Keratinocyte (primary cell): ENCODE results near the gene ITGA11.

Experiments
- EZH2 ChIP-seq: IDR thresholded peaks from one replicate; pipeline ENCODE4 v1.6.1; 2012; ENCODE audit warnings: inconsistent platforms, mild to moderate bottlenecking, low read length, moderate library complexity
- TF ChIP-seq, protein P1 (sequence below), 3 experiments: IDR thresholded peaks in 1 of 3; conservative IDR thresholded peaks in 1 of 3; optimal IDR thresholded peaks in 1 of 3; 2 replicates in 2 of 3; 3 replicates in 1 of 3; pipeline versions ENCODE3 to v1.5.1; 2011; ENCODE audit warnings: low read length in 3 of 3, mild to moderate bottlenecking in 3 of 3, moderate library complexity in 2 of 3, control low read depth in 1 of 3, inconsistent platforms in 1 of 3; ENCODE audit not compliant: insufficient read depth in 2 of 3; ENCODE audit errors: extremely low read depth in 1 of 3

DNA sequence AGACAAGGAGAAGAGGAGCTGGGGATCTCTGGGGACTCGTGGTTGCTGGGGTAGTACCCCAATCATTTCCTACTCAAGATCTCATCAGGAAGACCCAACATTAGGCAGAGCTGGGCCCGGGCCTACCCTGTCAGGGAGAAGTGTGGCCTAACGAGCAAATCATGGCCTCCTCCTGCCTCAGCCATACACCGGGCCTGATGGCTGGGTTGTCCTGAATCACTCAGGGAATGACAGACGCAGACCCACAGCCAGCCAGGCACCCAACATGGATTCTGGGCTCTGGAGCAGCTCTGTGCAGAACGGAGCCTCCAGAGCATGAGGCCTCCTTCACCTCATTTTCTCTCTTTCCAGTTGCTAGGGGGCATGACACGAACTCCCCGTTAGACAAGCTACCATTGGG, 19.7 kb downstream of the ITGA11 start:
- TF ChIP-seq, protein P1, sequence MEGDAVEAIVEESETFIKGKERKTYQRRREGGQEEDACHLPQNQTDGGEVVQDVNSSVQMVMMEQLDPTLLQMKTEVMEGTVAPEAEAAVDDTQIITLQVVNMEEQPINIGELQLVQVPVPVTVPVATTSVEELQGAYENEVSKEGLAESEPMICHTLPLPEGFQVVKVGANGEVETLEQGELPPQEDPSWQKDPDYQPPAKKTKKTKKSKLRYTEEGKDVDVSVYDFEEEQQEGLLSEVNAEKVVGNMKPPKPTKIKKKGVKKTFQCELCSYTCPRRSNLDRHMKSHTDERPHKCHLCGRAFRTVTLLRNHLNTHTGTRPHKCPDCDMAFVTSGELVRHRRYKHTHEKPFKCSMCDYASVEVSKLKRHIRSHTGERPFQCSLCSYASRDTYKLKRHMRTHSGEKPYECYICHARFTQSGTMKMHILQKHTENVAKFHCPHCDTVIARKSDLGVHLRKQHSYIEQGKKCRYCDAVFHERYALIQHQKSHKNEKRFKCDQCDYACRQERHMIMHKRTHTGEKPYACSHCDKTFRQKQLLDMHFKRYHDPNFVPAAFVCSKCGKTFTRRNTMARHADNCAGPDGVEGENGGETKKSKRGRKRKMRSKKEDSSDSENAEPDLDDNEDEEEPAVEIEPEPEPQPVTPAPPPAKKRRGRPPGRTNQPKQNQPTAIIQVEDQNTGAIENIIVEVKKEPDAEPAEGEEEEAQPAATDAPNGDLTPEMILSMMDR (optimal IDR thresholded peaks at IDR 0.05 in 1 of 3, IDR thresholded peaks at IDR 0.05 in 1 of 3, conservative IDR thresholded peaks at IDR 0.05 in 1 of 3; ENCODE audit: extremely low read depth in 1 of 3, insufficient read depth in 2 of 3, low read length in 3 of 3) = no peak
- TF ChIP-seq EZH2 = no peak
